Activated CD4-positive, alpha-beta T cell treated with anti-CD3 and anti-CD28 coated beads, Interleukin-2, amount 10 ng/mL, durations not matched to agents 24 days and 14 days (primary cell): ENCODE measurements around the gene CCDC117. TPM values are rescaled to one million over a fixed set of nuclear protein-coding genes. Genes with fewer than 3 reads are reported as not detected.
A peak's percentile ranks its signal among the peaks of the same experiment; 100 is the strongest.
"Not testable (repeated sequence)": the region's sequence is repeated elsewhere in the genome, so short reads cannot be mapped to it uniquely, and the experiment has no call there.

Experiments
- DNase-seq: peaks from one replicate; pipeline ENCODE4 v3.0.0; 2022
- H3K27ac Mint-ChIP-seq: one replicate; pipeline ENCODE4 v1.8.0; 2022; ENCODE audit warnings: mild to moderate bottlenecking, mixed read lengths
- H3K27me3 Mint-ChIP-seq: one replicate; pipeline ENCODE4 v1.8.0; 2022; ENCODE audit warnings: mixed read lengths
- H3K36me3 Mint-ChIP-seq: one replicate; pipeline ENCODE4 v1.8.0; 2022; ENCODE audit warnings: low read depth, mild to moderate bottlenecking, mixed read lengths
- H3K4me1 Mint-ChIP-seq: one replicate; pipeline ENCODE4 v1.8.0; 2021; ENCODE audit warnings: mixed read lengths
- H3K4me3 Mint-ChIP-seq: one replicate; pipeline ENCODE4 v1.8.0; 2022; ENCODE audit warnings: mild to moderate bottlenecking, moderate library complexity, mixed read lengths
- H3K9me3 Mint-ChIP-seq: one replicate; pipeline ENCODE4 v1.8.0; 2021; ENCODE audit warnings: mixed read lengths
- intact Hi-C: fragments of 100-400 bp; cut with micrococcal nuclease; formaldehyde crosslinking; loops from one replicate; pipeline ENCODE4 v1.15.1; 2023
- total RNA-seq: library from RNA; stranded (reverse); gene quantifications from 2 replicates; pipeline ENCODE4 v1.2.3, GENCODE V29; 2022

The CCDC117 gene
- total RNA-seq, 1 donor from 2014 or later = 41.2 TPM

DNA sequence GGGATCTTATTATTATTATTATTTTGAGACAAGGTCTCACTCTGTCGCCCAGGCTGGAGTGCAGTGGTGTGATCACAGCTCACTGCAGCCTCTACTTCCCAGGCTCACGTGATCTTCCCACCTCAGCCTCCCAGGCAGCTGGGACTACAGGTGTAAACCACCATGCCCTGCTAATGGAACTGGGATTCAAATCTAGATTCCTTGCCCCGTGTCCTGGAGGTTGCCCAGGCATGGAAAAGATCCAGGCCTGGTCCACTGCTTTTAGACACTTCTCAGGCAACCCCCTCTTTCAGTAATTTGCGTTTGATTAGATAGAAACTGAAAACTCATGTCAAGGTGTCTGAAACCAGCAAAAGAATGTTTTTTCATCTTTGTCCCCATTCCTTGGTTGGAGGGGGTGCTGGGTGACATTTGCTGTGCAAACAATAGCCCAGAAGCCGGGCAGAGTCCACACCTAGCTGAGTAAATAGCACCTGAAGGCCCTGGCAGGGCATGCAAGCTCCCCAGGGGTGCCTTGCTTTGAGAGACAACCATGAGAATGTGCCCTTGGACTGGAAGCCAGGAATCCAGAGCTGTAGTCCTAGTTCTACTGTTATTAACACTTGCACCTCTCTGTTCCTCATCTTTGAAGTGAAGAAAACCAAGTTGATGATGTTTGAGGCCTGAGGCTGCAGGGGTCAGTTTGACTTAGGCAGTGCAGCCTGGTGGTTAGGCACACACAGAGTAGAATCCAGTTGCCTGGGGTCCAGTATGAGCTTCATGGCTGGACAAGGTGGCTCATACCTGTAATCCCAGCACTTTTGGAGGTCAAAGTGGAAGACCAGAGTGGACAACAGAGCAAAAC is 47.0 kb downstream of the CCDC117 start:
- Mint-ChIP-seq H3K27me3 (no peaks in the 10 kb centered on the region), H3K4me3 (peak overlapping the region; percentile 50), H3K9me3 (no peaks in the 10 kb centered on the region), H3K27ac (peak overlapping the region; percentile 63), H3K4me1 (peaks cover 73% of the 10 kb centered on the region), H3K36me3 (peaks cover 29% of the 10 kb centered on the region)
- DNase-seq = no peak
- intact Hi-C loops = no loop called here

- Mint-ChIP-seq H3K27ac (no peak overlapping the region), H3K27me3 (no peaks in the 10 kb centered on the region), H3K4me3 (no peak overlapping the region), H3K9me3 (no peaks in the 10 kb centered on the region), H3K36me3 (peaks cover 23% of the 10 kb centered on the region), H3K4me1 (peaks cover 62% of the 10 kb centered on the region)
- no peak for DNase-seq
- intact Hi-C loops = no loop called here
These were observed 48.4 kb downstream of the CCDC117 start for GRCh38 chr22:28820885-28821284.

GRCh38 chr22:28821452-28821851 is 49.0 kb downstream of the CCDC117 start:
- Mint-ChIP-seq H3K36me3 (peaks cover 27% of the 10 kb centered on the region), H3K4me3 (no peak overlapping the region), H3K27ac (peak overlapping the region; percentile 84), H3K4me1 (peaks cover 62% of the 10 kb centered on the region), H3K27me3 (no peaks in the 10 kb centered on the region), H3K9me3 (no peaks in the 10 kb centered on the region)
- intact Hi-C loops = no loop called here
- DNase-seq = no peak

GRCh38 chr22:28822930-28823551 is 50.5 kb downstream of the CCDC117 start:
- Mint-ChIP-seq H3K9me3 (no peaks in the 10 kb centered on the region), H3K4me1 (peaks cover 55% of the 10 kb centered on the region), H3K27me3 (no peaks in the 10 kb centered on the region), H3K36me3 (peaks cover 34% of the 10 kb centered on the region), H3K27ac (peak overlapping the region; percentile 84), H3K4me3 (peak overlapping the region; percentile 42)
- intact Hi-C loops = no loop called here
- peak; percentile 87 for DNase-seq

DNA sequence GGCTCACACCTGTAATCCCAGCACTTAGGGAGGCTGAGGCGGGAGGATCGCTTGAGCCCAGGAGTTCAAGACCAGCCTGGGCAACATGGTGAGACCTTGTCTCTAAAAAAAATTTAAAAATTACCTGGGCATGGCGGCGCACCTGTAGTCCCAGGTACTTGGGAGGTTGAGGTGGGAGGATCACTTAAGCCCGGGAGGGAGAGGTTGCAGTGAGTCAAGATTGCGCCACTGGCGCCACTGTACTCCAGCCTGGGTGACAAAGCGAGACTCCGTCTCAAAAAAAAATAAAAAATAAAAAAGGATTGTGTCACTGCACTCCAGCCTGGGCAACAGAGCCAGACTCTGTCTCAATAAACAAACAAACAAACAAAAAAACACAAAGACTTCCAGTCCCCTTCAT is 52.0 kb downstream of the CCDC117 start:
- peak overlapping the region; percentile 16 for H3K27ac Mint-ChIP-seq

GRCh38 chr22:28826430-28826829 is 53.9 kb downstream of the CCDC117 start:
- H3K27me3 Mint-ChIP-seq, H3K4me3 Mint-ChIP-seq, DNase-seq, H3K27ac Mint-ChIP-seq, intact Hi-C loops, H3K9me3 Mint-ChIP-seq: not testable (repeated sequence)
- Mint-ChIP-seq H3K36me3 (peaks cover 40% of the 10 kb centered on the region), H3K4me1 (peaks cover 40% of the 10 kb centered on the region)

More for the DNA sequence above, 52.0 kb downstream of the CCDC117 start:
- H3K36me3 Mint-ChIP-seq = peaks cover 36% of the 10 kb centered on the region
- H3K4me3 Mint-ChIP-seq, H3K27me3 Mint-ChIP-seq, DNase-seq, intact Hi-C loops, H3K9me3 Mint-ChIP-seq: not testable (repeated sequence)
- peaks cover 47% of the 10 kb centered on the region for H3K4me1 Mint-ChIP-seq

GRCh38 chr22:28826921-28827320 is 54.4 kb downstream of the CCDC117 start:
- DNase-seq = no peak
- Mint-ChIP-seq H3K27me3 (no peaks in the 10 kb centered on the region), H3K4me3 (no peak overlapping the region), H3K27ac (no peak overlapping the region), H3K9me3 (no peaks in the 10 kb centered on the region), H3K36me3 (peaks cover 36% of the 10 kb centered on the region), H3K4me1 (peaks cover 36% of the 10 kb centered on the region)
- intact Hi-C loops = no loop called here

DNA sequence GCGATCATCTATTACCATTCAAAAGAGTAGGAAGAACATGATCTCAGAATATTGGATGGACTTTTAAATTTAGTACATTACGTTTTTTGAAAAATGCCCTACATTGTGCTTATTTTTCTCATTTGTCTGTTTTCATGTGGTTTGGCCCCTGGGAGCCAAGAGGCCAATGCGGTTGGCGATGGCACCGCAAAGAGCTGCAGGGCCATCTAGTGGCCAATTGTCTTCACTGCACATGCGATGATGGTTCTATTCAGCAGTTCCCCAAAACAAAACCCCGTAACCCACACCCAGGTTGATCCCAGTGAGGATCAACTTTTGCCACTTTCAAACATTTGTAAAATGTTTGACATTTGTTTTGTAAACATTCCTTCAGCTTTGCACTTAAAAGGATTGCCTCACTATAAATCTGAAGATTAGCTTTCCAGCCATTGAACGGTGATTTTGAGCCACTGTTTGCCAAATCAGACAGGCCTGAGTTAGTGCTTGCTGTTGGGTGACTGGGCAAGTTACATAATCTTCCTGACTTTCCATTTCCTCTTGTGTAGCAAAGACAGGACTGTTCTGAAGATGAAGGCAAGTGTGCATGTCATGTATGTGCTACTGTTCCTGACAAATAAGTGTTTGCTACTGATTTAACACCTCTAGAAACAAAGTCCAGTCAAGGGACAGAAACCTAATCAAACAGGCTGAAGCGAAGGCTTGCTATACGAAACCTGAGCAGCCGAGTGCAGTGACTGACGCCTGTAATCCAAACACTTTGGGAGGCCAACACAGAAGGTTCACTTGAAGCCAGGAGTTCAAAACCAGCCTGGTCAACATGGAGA is 57.1 kb downstream of the CCDC117 start:
- H3K4me3 Mint-ChIP-seq = peak overlapping the region; percentile 34
- H3K27me3 Mint-ChIP-seq = no peaks in the 10 kb centered on the region
- H3K27ac Mint-ChIP-seq = no peak overlapping the region
- peak; percentile 93 for DNase-seq
- no peaks in the 10 kb centered on the region for H3K9me3 Mint-ChIP-seq
- peaks cover 44% of the 10 kb centered on the region for H3K36me3 Mint-ChIP-seq
- intact Hi-C loops = loop anchor here (1.0 to 2.0 kb wide), 4 partner anchors 31 to 229 kb away; partner anchors contain the start of gene CCDC117
- H3K4me1 Mint-ChIP-seq = peaks cover 23% of the 10 kb centered on the region

DNA sequence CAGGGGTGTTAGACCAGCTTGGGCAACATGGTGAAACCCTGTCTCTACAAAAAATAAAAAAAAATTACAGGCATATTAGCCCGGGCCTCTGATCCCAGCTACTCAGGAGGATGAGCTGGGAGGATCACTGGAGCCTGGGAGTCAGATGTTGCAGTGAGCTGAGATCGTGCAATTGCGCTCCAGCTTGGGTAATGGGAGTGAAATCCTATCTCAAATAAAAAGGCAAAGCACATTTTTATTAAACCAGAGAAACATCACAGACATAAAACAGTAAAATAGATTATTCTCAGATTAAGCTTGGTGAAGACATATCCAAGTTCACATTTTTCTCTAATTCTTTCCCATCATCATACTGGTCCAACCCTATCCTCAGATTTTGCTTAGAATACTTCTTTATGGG is 57.9 kb downstream of the CCDC117 start:
- Mint-ChIP-seq H3K4me1 (peaks cover 22% of the 10 kb centered on the region), H3K27me3 (no peaks in the 10 kb centered on the region), H3K36me3 (peaks cover 40% of the 10 kb centered on the region), H3K4me3 (no peak overlapping the region), H3K27ac (no peak overlapping the region), H3K9me3 (no peaks in the 10 kb centered on the region)
- no peak for DNase-seq
- intact Hi-C loops = no loop called here

DNA sequence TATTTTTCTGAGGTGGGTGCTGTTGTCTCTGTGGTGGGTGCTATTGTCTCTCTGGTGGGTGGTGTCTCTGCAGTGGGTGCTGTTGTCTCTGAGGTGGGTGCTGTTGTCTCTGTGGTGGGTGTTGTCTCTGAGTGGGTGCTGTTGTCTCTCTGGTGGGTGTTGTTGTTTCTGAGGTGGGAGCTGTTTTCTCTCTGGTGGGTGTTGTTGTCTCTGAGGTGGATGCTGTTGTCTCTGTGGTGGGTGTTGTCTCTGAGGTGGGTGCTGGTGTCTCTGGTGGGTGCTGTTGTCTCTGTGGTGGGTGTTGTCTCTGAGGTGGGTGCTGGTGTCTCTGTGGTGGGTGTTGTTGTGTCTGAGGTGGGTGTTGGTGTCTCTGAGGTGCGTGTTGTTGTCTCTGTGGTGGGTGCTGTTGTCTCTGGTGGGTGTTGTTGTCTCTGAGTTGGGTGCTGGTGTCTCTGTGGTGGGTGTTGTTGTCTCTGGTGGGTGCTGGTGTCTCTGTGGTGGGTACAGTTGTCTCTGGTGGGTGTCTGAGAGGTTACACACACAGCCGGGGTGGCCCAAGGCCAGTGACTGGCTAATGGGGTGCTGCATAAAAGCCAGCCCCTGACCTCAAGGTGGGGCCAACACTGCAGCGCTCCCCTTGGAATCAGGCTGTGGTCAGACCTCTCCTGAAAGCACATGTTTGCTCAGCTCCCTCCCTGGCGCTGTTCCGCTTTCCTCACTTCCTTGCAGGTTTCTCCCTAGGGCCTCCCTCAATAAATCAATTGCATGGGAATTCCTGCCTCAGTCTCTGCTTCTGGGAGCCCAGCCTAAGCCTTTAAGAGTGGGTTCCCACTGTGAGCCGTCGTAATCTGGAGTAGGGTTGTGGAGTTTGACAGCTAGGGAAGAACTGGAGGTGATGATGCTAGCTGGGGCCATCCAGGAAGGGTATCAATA is 58.9 kb downstream of the CCDC117 start:
- H3K9me3 Mint-ChIP-seq = no peaks in the 10 kb centered on the region
- no peaks in the 10 kb centered on the region for H3K27me3 Mint-ChIP-seq
- peaks cover 22% of the 10 kb centered on the region for H3K4me1 Mint-ChIP-seq
- intact Hi-C loops = no loop called here
- H3K4me3 Mint-ChIP-seq = no peak overlapping the region
- no peak for DNase-seq
- no peak overlapping the region for H3K27ac Mint-ChIP-seq
- peaks cover 32% of the 10 kb centered on the region for H3K36me3 Mint-ChIP-seq

DNA sequence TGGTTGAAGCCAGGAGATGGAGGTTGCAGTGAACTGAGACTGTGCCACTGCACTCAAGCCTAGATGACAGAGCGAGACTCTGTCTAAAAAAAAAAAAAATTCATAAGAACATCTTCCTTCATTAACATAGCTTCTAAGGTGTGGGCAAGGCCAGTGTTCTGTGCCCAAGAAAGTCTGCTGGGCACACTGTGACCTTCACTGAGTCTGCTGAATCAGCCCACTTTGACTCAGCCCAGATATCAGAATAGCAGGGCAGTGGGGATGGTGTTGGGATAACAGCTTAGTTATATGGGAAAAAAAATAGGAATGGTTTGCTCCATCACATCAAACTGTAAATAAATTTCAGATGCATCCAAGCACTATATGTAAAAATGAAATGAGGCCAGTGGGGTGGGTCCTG is 60.2 kb downstream of the CCDC117 start:
- no peak for DNase-seq
- no peak overlapping the region for H3K4me3 Mint-ChIP-seq
- H3K4me1 Mint-ChIP-seq = peaks cover 21% of the 10 kb centered on the region
- no peaks in the 10 kb centered on the region for H3K27me3 Mint-ChIP-seq
- H3K27ac Mint-ChIP-seq = no peak overlapping the region
- intact Hi-C loops = no loop called here
- peaks cover 22% of the 10 kb centered on the region for H3K36me3 Mint-ChIP-seq
- H3K9me3 Mint-ChIP-seq = no peaks in the 10 kb centered on the region

DNA sequence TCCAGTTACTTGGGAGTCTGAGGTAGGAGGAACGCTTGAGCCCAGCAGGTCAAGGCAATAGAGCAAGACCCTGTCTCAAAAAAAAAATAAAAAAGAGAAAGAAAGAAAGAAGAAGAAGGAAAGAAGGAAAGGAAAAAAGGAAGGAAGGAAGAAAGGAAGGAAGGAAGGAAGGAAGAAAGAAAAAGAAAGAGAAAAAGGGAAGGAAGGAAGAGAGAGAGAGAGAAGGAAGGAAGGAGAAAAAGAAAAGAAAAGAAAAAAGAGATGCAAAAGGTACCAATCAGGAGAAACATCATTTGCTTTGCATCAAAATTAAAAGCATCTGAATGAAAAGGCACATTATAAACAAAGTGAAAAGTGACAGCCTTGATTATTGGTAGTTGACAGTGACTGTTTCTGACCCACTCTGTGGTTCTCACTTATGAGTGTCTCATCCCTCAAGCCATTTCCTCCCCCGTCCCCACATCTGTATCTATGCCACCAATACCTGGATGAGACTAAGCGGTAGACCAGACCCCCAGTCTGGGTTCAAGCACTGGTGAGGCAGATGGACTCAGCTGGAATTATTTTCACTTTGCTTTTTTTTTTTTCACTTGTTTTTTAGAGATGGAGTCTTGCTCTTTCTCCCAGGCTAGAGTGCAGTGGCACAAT is 60.9 kb downstream of the CCDC117 start:
- Mint-ChIP-seq H3K4me1 (peaks cover 18% of the 10 kb centered on the region), H3K9me3 (no peaks in the 10 kb centered on the region), H3K36me3 (peaks cover 19% of the 10 kb centered on the region), H3K4me3 (no peak overlapping the region), H3K27me3 (no peaks in the 10 kb centered on the region), H3K27ac (peak overlapping the region; percentile 29)
- no peak for DNase-seq
- intact Hi-C loops = no loop called here
